PFSK-1 (cell line): ENCODE measurements around the gene SIDT1.

Experiments used
- FOXP2 ChIP-seq: optimal IDR thresholded peaks from 2 replicates; pipeline ENCODE3; 2011; ENCODE audit warnings: borderline replicate concordance, control low read depth, inconsistent platforms; ENCODE audit not compliant: insufficient read depth; ENCODE audit errors: extremely low read length, extremely low read depth
- POLR2AphosphoS5 ChIP-seq: IDR thresholded peaks from 2 replicates; pipeline ENCODE4 v1.6.1; 2012; ENCODE audit warnings: low read depth, mild to moderate bottlenecking, control low read depth, low read length, moderate library complexity
- SIN3A ChIP-seq: IDR thresholded peaks from 2 replicates; pipeline ENCODE4 v1.6.1; 2012; ENCODE audit warnings: mild to moderate bottlenecking, low read length, moderate library complexity, borderline replicate concordance; ENCODE audit not compliant: insufficient read depth
- TAF1 ChIP-seq: IDR thresholded peaks from 2 replicates; pipeline ENCODE4 v1.6.1; 2012; ENCODE audit warnings: low read length, control low read depth, borderline replicate concordance; ENCODE audit not compliant: insufficient read depth
- TF ChIP-seq, protein P1 (sequence below), 2 experiments: IDR thresholded peaks; 2 replicates each; pipeline versions ENCODE4 v1.6.1 to v1.8.0; 2011 to 2012; ENCODE audit warnings: low read depth in 2 of 2, low read length in 2 of 2, control low read depth in 1 of 2, inconsistent platforms in 1 of 2, mild to moderate bottlenecking in 1 of 2, moderate library complexity in 1 of 2; ENCODE audit not compliant: insufficient read depth in 1 of 2

SIDT1 gene

DNA sequence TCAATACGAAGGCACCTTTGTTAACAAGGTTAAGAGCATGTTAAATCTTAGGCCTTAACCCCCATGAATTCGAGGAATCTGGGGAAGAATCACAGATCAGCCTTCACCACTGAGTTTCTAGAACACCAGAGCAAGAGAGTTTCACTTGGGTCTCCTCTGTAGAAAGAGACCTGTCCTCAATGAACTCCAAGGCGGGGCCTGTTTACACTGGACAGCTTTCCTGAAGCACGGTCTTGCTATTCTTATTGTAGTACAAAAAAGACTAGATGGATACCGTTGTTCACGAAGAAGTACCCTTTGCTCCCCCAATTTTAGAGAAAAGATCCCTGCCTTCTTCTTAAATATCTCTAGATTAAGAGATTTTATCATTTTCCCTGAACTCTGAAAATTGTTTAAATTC lies 99.2 kb downstream of the SIDT1 start:
- TF ChIP-seq POLR2AphosphoS5 (no peak), SIN3A (no peak), FOXP2 (no peak), TAF1 (no peak)
- TF ChIP-seq, protein P1, sequence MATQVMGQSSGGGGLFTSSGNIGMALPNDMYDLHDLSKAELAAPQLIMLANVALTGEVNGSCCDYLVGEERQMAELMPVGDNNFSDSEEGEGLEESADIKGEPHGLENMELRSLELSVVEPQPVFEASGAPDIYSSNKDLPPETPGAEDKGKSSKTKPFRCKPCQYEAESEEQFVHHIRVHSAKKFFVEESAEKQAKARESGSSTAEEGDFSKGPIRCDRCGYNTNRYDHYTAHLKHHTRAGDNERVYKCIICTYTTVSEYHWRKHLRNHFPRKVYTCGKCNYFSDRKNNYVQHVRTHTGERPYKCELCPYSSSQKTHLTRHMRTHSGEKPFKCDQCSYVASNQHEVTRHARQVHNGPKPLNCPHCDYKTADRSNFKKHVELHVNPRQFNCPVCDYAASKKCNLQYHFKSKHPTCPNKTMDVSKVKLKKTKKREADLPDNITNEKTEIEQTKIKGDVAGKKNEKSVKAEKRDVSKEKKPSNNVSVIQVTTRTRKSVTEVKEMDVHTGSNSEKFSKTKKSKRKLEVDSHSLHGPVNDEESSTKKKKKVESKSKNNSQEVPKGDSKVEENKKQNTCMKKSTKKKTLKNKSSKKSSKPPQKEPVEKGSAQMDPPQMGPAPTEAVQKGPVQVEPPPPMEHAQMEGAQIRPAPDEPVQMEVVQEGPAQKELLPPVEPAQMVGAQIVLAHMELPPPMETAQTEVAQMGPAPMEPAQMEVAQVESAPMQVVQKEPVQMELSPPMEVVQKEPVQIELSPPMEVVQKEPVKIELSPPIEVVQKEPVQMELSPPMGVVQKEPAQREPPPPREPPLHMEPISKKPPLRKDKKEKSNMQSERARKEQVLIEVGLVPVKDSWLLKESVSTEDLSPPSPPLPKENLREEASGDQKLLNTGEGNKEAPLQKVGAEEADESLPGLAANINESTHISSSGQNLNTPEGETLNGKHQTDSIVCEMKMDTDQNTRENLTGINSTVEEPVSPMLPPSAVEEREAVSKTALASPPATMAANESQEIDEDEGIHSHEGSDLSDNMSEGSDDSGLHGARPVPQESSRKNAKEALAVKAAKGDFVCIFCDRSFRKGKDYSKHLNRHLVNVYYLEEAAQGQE (IDR thresholded peaks at IDR 0.05; ENCODE audit: insufficient read depth in 1 of 2, low read depth in 2 of 2, low read length in 2 of 2) = no peak

- TF ChIP-seq, protein P1 (IDR thresholded peaks at IDR 0.05; ENCODE audit: insufficient read depth in 1 of 2, low read depth in 2 of 2, low read length in 2 of 2) = no peak
- TF ChIP-seq POLR2AphosphoS5 = no peak
- TF ChIP-seq SIN3A = no peak
- TF ChIP-seq TAF1 = no peak
- no peak for TF ChIP-seq FOXP2
Measured at GRCh38 chr3:113634782-113635474, 102.6 kb downstream of the SIDT1 start.

- no peak for TF ChIP-seq TAF1
- TF ChIP-seq, protein P1 (IDR thresholded peaks at IDR 0.05; ENCODE audit: insufficient read depth in 1 of 2, low read depth in 2 of 2, low read length in 2 of 2) = no peak
- TF ChIP-seq POLR2AphosphoS5 = no peak
- no peak for TF ChIP-seq SIN3A
- no peak for TF ChIP-seq FOXP2
Measured at GRCh38 chr3:113637756-113638155, 105.4 kb downstream of the SIDT1 start.

DNA sequence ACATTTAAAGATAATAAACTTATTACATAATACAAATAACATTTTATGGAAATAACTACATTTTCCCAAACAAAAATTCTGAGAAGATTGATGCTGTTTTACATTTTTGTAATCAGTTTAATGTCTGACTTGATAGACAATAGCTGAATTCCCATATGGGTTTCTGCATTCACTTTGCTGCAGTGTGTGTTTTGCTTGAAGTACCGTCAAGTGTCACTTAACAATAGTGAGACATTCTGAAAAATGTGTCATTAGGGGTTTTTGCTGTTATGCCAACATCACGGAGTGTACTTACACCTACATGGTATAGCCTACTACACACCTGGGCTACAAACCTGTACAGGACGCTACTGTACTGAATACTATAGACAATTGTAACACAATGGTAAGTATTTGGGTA lies 106.6 kb downstream of the SIDT1 start:
- TF ChIP-seq SIN3A (no peak), TAF1 (no peak)

DNA sequence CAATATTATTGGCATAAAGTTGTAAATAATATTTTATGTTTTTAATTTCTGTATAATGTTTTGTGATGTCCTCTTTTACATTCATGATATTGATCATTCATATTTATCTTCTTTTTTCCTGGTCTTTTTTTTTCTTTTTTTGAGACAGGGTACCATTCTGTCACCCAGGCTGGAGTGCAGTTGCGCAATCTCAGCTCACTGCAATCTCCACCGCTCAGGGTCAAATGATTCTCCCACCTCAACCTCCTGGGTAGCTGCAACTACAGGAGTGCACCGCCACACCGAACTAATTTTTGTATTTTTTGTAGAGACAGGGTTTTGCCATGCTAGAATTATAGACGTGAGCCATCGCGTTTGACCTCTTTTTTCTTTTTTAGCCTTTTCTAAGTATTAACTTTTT lies 111.2 kb downstream of the SIDT1 start:
- TF ChIP-seq POLR2AphosphoS5 = no peak
- TF ChIP-seq SIN3A = no peak
- TF ChIP-seq FOXP2 = no peak
- TF ChIP-seq TAF1 = no peak
- TF ChIP-seq, protein P1 (IDR thresholded peaks at IDR 0.05; ENCODE audit: insufficient read depth in 1 of 2, low read depth in 2 of 2, low read length in 2 of 2) = no peak
